PC-3 (cell line): Measurements from ENCODE around the gene SERPINB12. TPM values are rescaled to one million over a fixed set of nuclear protein-coding genes. Genes with fewer than 3 reads are reported as not detected.

Source experiments
- ATAC-seq: fragments of 200-7000 bp; cut with Tn5 transposase; 2 replicates; pipeline ENCODE4 v1.9.1; 2020; ENCODE audit warnings: mild to moderate bottlenecking, moderate library complexity
- BruUV-seq: library from RNA; stranded (reverse); fragments of 400-500 nt; replicated peaks from 2 replicates; lab custom pipeline; 2021; lab: Mats Ljungman, UMichigan
- CTCF ChIA-PET: fragments of 300-600 bp; sonication (Branson Sonifier 250); formaldehyde crosslinking; loops from one replicate; lab custom pipeline; 2022; ENCODE audit warnings: antibody characterized with exemption; lab: Charles Lee
- POLR2A ChIA-PET: fragments of 300-600 bp; sonication (Branson Sonifier 250); formaldehyde crosslinking; loops from one replicate; lab custom pipeline; 2022; ENCODE audit warnings: antibody characterized with exemption; ENCODE audit not compliant: unreplicated experiment; lab: Charles Lee
- DNase-seq: peaks from one replicate; pipeline ENCODE4 v3.0.0-alpha.2; 2015
- H2AFZ ChIP-seq: fragments of 300-600 bp; sonication (generic); 2 replicates; pipeline ENCODE4 v1.6.0; 2016; ENCODE audit warnings: antibody characterized with exemption, low read length
- H3F3A ChIP-seq: fragments of 300-600 bp; sonication (generic); one replicate; pipeline ENCODE4 v1.6.0; 2017; ENCODE audit warnings: antibody characterized with exemption, low read length, control low read depth, mild to moderate bottlenecking; ENCODE audit not compliant: unreplicated experiment
- H3K27ac ChIP-seq: fragments of 300-600 bp; sonication (generic); 2 replicates; pipeline ENCODE4 v1.5.1; 2016; ENCODE audit warnings: mild to moderate bottlenecking, low read length
- H3K27me3 ChIP-seq: fragments of 300-600 bp; sonication (generic); 2 replicates; pipeline ENCODE4 v1.6.1; 2016; ENCODE audit warnings: low read length, mixed read lengths
- H3K36me3 ChIP-seq: fragments of 300-600 bp; sonication (generic); 2 replicates; pipeline ENCODE4 v1.6.1; 2016; ENCODE audit warnings: low read depth, mixed run types, low read length, mixed read lengths
- H3K4me1 ChIP-seq: fragments of 300-600 bp; sonication (generic); 2 replicates; pipeline ENCODE4 v1.5.1; 2016; ENCODE audit warnings: low read length; ENCODE audit not compliant: insufficient read depth
- H3K4me2 ChIP-seq: fragments of 300-600 bp; sonication (generic); 2 replicates; pipeline ENCODE4 v1.6.0; 2016; ENCODE audit warnings: low read length
- H3K4me3 ChIP-seq: fragments of 300-600 bp; sonication (generic); 2 replicates; pipeline ENCODE4 v1.5.1; 2016; ENCODE audit warnings: mild to moderate bottlenecking, low read length, mixed read lengths
- H3K79me2 ChIP-seq: fragments of 300-600 bp; sonication (generic); 2 replicates; pipeline ENCODE4 v1.6.1; 2017; ENCODE audit warnings: low read length, mixed read lengths
- H3K9ac ChIP-seq: fragments of 300-600 bp; sonication (generic); 2 replicates; pipeline ENCODE4 v1.6.0; 2016; ENCODE audit warnings: mild to moderate bottlenecking, low read length
- H3K9me2 ChIP-seq: fragments of 300-600 bp; sonication (generic); replicated peaks from 2 replicates; pipeline ENCODE4 v1.6.1; 2016; ENCODE audit warnings: mixed run types, low read length, mixed read lengths
- H3K9me3 ChIP-seq: fragments of 300-600 bp; sonication (generic); 2 replicates; pipeline ENCODE4 v1.6.1; 2016; ENCODE audit warnings: low read length, mixed read lengths
- H4K20me1 ChIP-seq: fragments of 300-600 bp; sonication (generic); 2 replicates; pipeline ENCODE4 v1.6.1; 2016; ENCODE audit warnings: low read length, mixed read lengths
- CTCF ChIP-seq: fragments of 300-600 bp; sonication (generic); conservative IDR thresholded peaks from 2 replicates; pipeline ENCODE4 v1.5.1; 2017; ENCODE audit warnings: antibody characterized with exemption, low read depth, mild to moderate bottlenecking, low read length
- EZH2 ChIP-seq: fragments of 300-600 bp; sonication (generic); IDR thresholded peaks from one replicate; pipeline ENCODE4 v1.6.1; 2017; ENCODE audit warnings: antibody characterized with exemption, mild to moderate bottlenecking, low read length; ENCODE audit not compliant: unreplicated experiment
- EZH2phosphoT487 ChIP-seq: fragments of 300-600 bp; sonication (generic); IDR thresholded peaks from 2 replicates; pipeline ENCODE4 v1.6.1; 2018; ENCODE audit warnings: mild to moderate bottlenecking, antibody characterized with exemption, low read length, borderline replicate concordance
- intact Hi-C: fragments of 100-400 bp; cut with micrococcal nuclease; formaldehyde crosslinking; loops from 2 replicates; pipeline ENCODE4 v1.9.0; 2023
- total RNA-seq: library from RNA; depleted of rRNA; stranded (reverse); fragments of >200 nt; gene quantifications from 2 replicates; pipeline ENCODE4 v1.2.3, GENCODE V29; 2014

The SERPINB12 gene
- total RNA-seq, 1 experiment from 2014 or later: not detected

DNA sequence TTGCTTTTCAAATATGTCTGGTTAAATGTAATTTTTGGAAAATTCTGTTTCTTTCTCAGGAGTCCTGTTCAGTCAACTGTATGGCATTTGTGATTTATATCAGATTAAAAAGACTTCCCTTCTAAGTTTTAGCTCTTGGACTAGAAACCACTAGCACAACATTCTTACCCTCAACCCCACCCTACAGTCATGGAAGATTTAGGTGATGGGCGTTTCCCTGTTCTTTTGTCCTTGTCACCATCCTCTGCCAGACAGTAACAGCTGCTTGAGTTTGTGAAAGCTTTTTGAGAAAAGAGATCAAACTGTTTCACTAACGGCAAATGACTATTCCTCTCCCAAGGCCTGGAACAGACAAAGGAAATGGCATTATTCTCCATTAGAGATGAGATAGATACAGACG, 33.6 kb upstream of the SERPINB12 start:
- Histone ChIP-seq H3K9me2 (no peaks in the 10 kb centered on the region), H3K27me3 (no peaks in the 10 kb centered on the region), H3K4me3 (no peak overlapping the region), H3K9me3 (no peaks in the 10 kb centered on the region), H3K27ac (no peak overlapping the region), H3K4me2 (no peak overlapping the region), H3F3A (no peaks in the 10 kb centered on the region), H3K4me1 (no peaks in the 10 kb centered on the region), H3K79me2 (no peaks in the 10 kb centered on the region), H3K9ac (no peak overlapping the region), H4K20me1 (no peaks in the 10 kb centered on the region), H2AFZ (no peak overlapping the region), H3K36me3 (peaks cover 6% of the 10 kb centered on the region; the same call in 1 of the 2 replicates)
- no peak for ATAC-seq
- ChIA-PET POLR2A (interaction anchor here (0.6 kb wide), 1 partner anchor 12 kb away, joined by 3 read pairs; no protein-coding TSS in a partner anchor), CTCF (interaction anchor here (0.8 kb wide), 1 partner anchor 36 kb away, joined by 3 read pairs; no protein-coding TSS in a partner anchor)
- TF ChIP-seq EZH2phosphoT487 (no peak), CTCF (no peak), EZH2 (no peak)
- BruUV-seq: no TSS peak
- intact Hi-C loops: loop anchor here (5.0 kb wide), 2 partner anchors 141 to 491 kb away; partner anchors contain the start of gene KDSR
- no peak for DNase-seq

- H3K79me2 ChIP-seq: no peaks in the 10 kb centered on the region
- DNase-seq: peak; percentile 87
- intact Hi-C loops: loop anchor here (1.0 kb wide), 1 partner anchor 337 kb away; no protein-coding TSS in a partner anchor
- H3K4me3 ChIP-seq: no peak overlapping the region
- ChIA-PET POLR2A (interaction anchor here (0.6 kb wide), 2 partner anchors 39 to 84 kb away, joined by 3 read pairs; no protein-coding TSS in a partner anchor), CTCF (interaction anchor here (0.6 to 2.0 kb wide), 9 partner anchors 13 to 480 kb away, joined by 3 to 35 read pairs (median 4); no protein-coding TSS in a partner anchor)
- no peaks in the 10 kb centered on the region for H3K9me3 ChIP-seq
- H3K4me1 ChIP-seq: no peaks in the 10 kb centered on the region
- no peaks in the 10 kb centered on the region for H3K27me3 ChIP-seq
- no peak overlapping the region for H3K27ac ChIP-seq
- no peak overlapping the region for H3K9ac ChIP-seq
- ATAC-seq: peak; percentile 87
- no peaks in the 10 kb centered on the region for H3F3A ChIP-seq
- TF ChIP-seq CTCF: peak; percentile 85
- TF ChIP-seq EZH2phosphoT487: no peak
- no peaks in the 10 kb centered on the region for H3K36me3 ChIP-seq
- no TSS peak for BruUV-seq
- no peaks in the 10 kb centered on the region for H4K20me1 ChIP-seq
- H3K9me2 ChIP-seq: no peaks in the 10 kb centered on the region
- no peak overlapping the region for H2AFZ ChIP-seq
- no peak overlapping the region; the same call in 1 of the 2 replicates for H3K4me2 ChIP-seq
Observed at GRCh38 chr18:63511285-63511684, 30.9 kb upstream of the SERPINB12 start.

DNA sequence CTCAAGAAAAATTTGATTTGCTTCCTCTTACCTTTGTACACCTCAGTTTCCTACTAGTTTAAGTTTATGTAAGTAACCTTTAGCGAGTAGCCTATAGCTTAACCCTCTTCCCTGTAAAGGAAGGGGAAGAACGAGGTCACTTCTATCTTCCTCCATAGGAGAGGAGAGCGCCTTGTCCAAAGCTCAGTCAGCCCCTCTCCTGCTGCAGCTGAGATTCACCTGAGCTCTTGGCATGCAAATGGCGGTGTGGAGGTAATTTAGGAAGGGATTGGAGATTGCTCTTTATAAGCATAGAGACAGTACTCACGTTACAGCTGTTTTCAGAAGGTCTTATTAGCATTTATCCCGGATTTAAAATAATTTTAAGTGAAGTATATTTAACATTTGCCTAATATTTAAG, 27.8 kb upstream of the SERPINB12 start:
- BruUV-seq: no TSS peak
- H3K9me3 ChIP-seq: no peaks in the 10 kb centered on the region
- no peaks in the 10 kb centered on the region for H3K27me3 ChIP-seq
- ChIA-PET POLR2A (interaction anchor here (0.5 kb wide), 1 partner anchor 166 kb away, joined by 4 read pairs; no protein-coding TSS in a partner anchor), CTCF (no interaction called here)
- H3K79me2 ChIP-seq: no peaks in the 10 kb centered on the region
- no peak overlapping the region for H3K4me2 ChIP-seq
- no peaks in the 10 kb centered on the region for H3K9me2 ChIP-seq
- H3K36me3 ChIP-seq: no peaks in the 10 kb centered on the region
- no peak overlapping the region for H3K27ac ChIP-seq
- H3K9ac ChIP-seq: no peak overlapping the region
- DNase-seq (no peak), ATAC-seq (no peak)
- H3K4me1 ChIP-seq: peaks cover 3% of the 10 kb centered on the region; the same call in 1 of the 2 replicates
- H3K4me3 ChIP-seq: no peak overlapping the region
- intact Hi-C loops: no loop called here
- H3F3A ChIP-seq: no peaks in the 10 kb centered on the region
- H2AFZ ChIP-seq: no peak overlapping the region
- TF ChIP-seq EZH2 (no peak), EZH2phosphoT487 (no peak), CTCF (no peak)
- H4K20me1 ChIP-seq: no peaks in the 10 kb centered on the region
